Esophagus squamous epithelium (tissue), 4 donors: ENCODE data around the gene TPRX1.

Experiments
- CTCF ChIP-seq, 6 experiments: fragments of 450-650 bp in 4 of 6; fragments of 200-600 bp in 2 of 6; sonication (generic) in 2 of 6; IDR thresholded peaks; one replicate each; pipeline ENCODE4 v1.5.1; 2016 to 2019; ENCODE audit warnings: antibody characterized with exemption in 6 of 6, mild to moderate bottlenecking in 4 of 6, moderate library complexity in 4 of 6
- POLR2A ChIP-seq, 4 donors: fragments of 450-650 bp; IDR thresholded peaks; one replicate each; pipeline ENCODE4 v1.6.1; 2017; ENCODE audit warnings: antibody characterized with exemption in 4 of 4, mild to moderate bottlenecking in 4 of 4, moderate library complexity in 3 of 4

- TF ChIP-seq CTCF (IDR thresholded peaks at IDR 0.05) (no peak), POLR2A (IDR thresholded peaks at IDR 0.05) (no peak)
Observed at GRCh38 chr19:47756953-47757608, 47.3 kb downstream of the TPRX1 start.
